Fibroblast of mammary gland (primary cell): ENCODE measurements around the gene ZMPSTE24.

Experiments
- DNase-seq: peaks from one replicate; pipeline ENCODE4 v3.0.0-alpha.2; 2010; ENCODE audit warnings: low read depth
- H3K4me3 ChIP-seq: 2 replicates; pipeline ENCODE4 v1.5.1; 2011; ENCODE audit warnings: low read depth, mild to moderate bottlenecking, low read length, moderate library complexity; ENCODE audit not compliant: control insufficient read depth
- CTCF ChIP-seq: conservative IDR thresholded peaks from 2 replicates; pipeline ENCODE4 v1.5.1; 2011; ENCODE audit warnings: low read depth, low read length, inconsistent platforms; ENCODE audit not compliant: control insufficient read depth, insufficient read depth

Gene ZMPSTE24

GRCh38 chr1:40314721-40315238, 56.7 kb downstream of the ZMPSTE24 start:
- TF ChIP-seq CTCF: no peak
- H3K4me3 ChIP-seq: no peak overlapping the region
- no peak for DNase-seq

- H3K4me3 ChIP-seq: peak overlapping the region; percentile 22
- TF ChIP-seq CTCF: peak; percentile 71
- peak; percentile 81 for DNase-seq
These were observed 57.3 kb downstream of the ZMPSTE24 start for GRCh38 chr1:40315239-40315794.

- DNase-seq: no peak
- TF ChIP-seq CTCF: no peak
- peak overlapping the region; percentile 22 for H3K4me3 ChIP-seq
These were observed 58.0 kb downstream of the ZMPSTE24 start for GRCh38 chr1:40315795-40316594.

GRCh38 chr1:40316595-40317393, 58.8 kb downstream of the ZMPSTE24 start, which contains the start of gene COL9A2:
Gene COL9A2 (minus strand): TSS chr1:40317286. CDS start chr1:40317197, 89 bp downstream.
- H3K4me3 ChIP-seq: peak within 1 kb of the TSS; percentile 22
- no peak for DNase-seq
- TF ChIP-seq CTCF: no peak

GRCh38 chr1:40317394-40318074, 59.5 kb downstream of the ZMPSTE24 start:
- no peak overlapping the region for H3K4me3 ChIP-seq
- no peak for TF ChIP-seq CTCF
- DNase-seq: no peak

- H3K4me3 ChIP-seq: no peak overlapping the region
- no peak for DNase-seq
- no peak for TF ChIP-seq CTCF
These were observed 60.4 kb downstream of the ZMPSTE24 start for GRCh38 chr1:40318476-40318875.
